NCI-H187 (cell line): ENCODE measurements around the gene PAQR7.

Experiments used
- DNase-seq, 2 experiments: peaks; one replicate each; lab custom pipeline; 2025; lab: John Stamatoyannopoulos, UW

The PAQR7 gene

DNA sequence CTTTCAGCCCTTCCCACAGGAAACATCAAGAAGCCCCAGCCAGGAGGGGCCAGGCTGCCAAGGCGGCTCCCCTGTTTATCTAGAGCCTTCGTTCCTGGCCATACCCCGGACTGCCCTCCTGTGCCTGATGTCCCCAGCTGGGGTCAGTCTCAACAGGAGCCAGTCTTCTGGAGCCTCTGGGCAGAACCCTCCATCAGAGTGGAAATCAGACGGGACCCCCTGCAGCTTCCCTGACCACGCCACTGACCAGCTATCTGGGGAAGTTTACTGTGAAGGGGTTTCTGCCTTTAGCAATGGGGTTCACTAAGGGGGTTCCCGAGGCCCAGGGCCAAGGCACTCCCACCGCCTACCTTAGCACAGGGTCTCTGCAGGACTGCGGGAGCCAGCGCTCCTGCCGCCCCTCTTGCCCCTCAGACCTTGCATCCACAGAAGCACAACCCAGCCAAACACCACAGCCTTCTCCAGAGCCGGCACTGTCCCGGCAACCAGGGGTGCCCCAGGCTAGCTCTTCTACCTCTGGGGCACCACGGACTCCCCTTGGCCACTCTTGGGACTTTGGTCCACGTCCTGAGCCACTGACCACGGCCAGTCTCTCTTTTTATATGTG, 59.3 kb downstream of the PAQR7 start:
- no peak for DNase-seq

DNA sequence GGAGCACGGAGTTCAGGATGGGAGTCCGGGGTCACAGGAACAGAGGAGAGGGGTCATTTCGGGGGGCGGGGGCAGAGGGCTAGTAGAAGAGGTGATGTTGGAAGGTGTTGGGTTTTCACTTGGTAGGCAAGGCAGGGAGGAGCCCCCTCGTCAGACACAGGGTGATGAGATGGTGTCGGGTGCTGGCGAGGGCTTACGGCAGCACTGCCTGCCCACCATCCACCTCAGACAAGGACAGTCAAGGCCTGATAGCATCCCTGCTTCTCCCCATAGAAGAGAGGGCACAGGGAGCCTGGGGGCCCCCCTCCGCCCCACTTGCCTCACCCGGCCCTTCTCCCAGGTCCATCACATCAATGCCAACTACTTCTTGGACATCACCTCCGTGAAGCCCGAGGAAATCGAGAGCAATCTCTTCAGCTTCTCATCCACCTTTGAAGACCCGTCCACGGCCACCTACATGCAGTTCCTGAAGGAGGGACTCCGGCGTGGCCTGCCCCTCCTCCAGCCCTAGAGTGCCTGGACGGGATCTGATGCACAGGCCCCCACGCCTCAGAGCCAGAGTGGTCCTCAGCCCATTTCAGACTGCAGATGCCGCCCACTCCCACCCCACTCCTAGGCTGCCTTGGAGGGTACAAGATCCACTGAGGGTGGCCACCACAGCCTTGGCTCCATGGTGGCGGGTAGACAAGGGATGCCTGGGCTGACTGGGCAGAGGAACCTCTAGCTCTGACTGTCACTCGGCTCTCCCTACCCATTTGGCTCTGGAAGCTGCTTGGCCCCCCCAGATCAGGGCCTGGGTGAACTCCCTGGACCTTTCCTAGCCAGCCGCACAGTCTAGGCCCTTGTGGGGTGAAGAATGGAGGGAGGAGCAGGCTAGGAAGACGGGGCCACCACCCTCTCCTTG, 60.0 kb downstream of the PAQR7 start:
- no peak for DNase-seq

DNA sequence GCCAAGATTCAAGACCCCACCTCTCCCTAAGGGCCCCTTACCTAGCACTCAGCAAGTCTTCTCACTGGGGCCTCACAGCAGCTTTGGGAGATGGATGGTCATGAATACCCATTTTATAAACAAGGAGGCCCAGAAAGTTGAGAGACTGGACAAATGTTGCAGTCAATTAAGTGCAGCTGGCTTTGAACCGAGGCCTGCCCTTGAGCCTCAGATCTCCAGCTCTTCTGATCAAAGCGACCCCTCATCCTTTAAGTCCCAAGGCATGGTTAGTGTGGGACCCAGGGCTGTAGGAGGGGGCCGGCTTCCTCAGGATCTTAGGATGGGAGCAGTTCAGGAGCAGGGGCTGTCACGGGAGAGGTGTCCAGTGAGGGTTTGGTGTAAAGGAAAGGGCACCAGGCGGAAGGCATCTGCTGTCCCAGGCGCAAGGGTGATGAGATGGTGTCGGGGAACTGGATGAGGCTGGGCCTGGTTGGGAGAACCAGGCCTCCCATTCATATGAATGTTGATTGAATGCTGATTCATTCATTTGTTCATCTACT, 60.9 kb downstream of the PAQR7 start:
- DNase-seq, result no peak

DNA sequence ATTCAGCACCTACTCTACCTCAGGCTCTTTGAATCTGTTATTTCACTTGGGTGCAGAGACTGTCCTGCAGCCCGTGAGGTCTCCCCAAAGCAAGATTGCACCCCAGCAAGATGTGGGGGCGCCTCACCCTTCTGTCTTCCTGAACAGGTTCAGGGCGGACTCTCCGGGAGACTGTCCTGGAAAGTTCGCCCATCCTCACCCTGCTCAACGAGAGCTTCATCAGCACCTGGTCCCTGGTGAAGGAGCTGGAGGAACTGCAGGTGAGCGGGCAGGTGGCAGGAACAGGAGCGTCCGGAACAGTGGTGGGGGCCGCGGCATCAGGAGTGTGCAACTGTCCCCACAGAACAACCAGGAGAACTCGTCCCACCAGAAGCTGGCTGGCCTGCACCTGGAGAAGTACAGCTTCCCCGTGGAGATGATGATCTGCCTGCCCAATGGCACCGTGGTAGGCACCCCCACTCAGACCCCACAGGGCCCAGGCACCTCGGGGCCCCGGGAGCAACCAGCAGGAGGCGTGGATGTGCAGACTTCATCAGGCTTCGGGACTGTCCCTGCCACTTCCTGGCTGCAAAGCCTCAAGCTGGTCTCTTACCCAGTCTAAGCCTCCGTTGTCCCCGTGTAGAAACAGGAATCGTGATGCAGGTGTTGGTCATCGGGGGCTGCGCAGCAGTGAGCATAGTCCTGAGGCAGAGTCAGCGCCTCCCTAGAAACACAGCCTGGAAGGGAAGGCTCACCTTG, 61.6 kb downstream of the PAQR7 start:
- no peak for DNase-seq

DNA sequence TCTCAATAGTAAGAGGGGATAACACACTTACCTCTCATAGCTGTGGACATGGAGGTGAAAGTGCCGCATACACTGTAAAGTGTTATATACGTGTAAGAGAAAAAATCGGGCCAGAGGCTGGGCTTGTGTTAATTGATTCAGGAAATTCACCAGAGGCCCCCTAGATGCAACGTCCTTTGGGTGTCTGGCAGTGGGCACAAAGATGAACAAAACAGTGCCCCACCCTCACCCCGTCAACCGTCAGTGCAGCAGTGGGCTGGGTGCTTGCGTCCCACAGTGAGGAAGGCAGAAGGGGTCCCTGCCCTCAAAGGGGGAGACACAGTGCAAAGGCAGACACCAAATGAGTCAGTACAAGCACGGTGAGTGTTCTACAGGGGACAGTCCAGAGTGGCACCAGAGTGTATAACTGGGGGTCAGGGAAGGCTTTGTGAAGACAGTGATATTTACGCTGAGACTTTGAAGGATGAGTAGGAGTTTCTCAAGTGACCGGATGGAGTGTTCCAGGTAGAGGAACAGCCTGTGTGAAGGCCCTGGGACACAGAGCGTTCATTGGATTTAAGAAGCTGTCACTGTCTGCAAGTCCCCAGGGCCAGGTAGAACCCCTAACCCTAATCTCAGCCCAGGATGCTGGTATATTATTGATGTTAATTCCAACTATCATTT, 62.3 kb downstream of the PAQR7 start:
- DNase-seq, result no peak
